H1 (cell line): ENCODE data around the gene ADGRL2. TPM values are rescaled to one million over a fixed set of nuclear protein-coding genes. Genes with fewer than 3 reads are reported as not detected.

ENCODE experiments used
- CTCF ChIA-PET: fragments of 300-600 bp; sonication (Branson Sonifier 250); formaldehyde crosslinking; loops from one replicate; lab custom pipeline; 2021; ENCODE audit not compliant: partially characterized antibody; lab: Charles Lee
- POLR2A ChIA-PET: fragments of 300-600 bp; sonication (Branson Sonifier 250); formaldehyde crosslinking; loops from one replicate; lab custom pipeline; 2021; ENCODE audit warnings: inconsistent platforms; ENCODE audit not compliant: partially characterized antibody; lab: Charles Lee
- DNase-seq, 2 experiments: peaks; one replicate each; pipeline versions ENCODE4 v3.0.0 to v3.0.0-alpha.2; 2010 to 2022; ENCODE audit warnings: low spot score in 2 of 2, low read depth in 1 of 2, mixed read lengths in 1 of 2
- FAIRE-seq: peaks from 2 replicates; lab custom pipeline; 2011; peaks lifted over from hg19 to GRCh38; lab: Jason Lieb, UNC
- H2AFZ ChIP-seq: 2 replicates; pipeline ENCODE4 v1.8.1; 2012; ENCODE audit warnings: low read length, inconsistent platforms
- H2AK5ac ChIP-seq: 2 replicates; pipeline ENCODE4 v1.6.1; 2013; ENCODE audit warnings: low read depth, low read length
- H2BK120ac ChIP-seq: replicated peaks from 2 replicates; pipeline ENCODE3; 2013; ENCODE audit warnings: low read depth, low read length, inconsistent platforms
- H2BK12ac ChIP-seq: 2 replicates; pipeline ENCODE4 v1.6.1; 2013; ENCODE audit warnings: low read depth, low read length
- H2BK15ac ChIP-seq: 2 replicates; pipeline ENCODE4 v1.6.1; 2013; ENCODE audit warnings: low read length
- H2BK20ac ChIP-seq: 2 replicates; pipeline ENCODE4 v1.6.1; 2013; ENCODE audit warnings: low read length
- H2BK5ac ChIP-seq: 2 replicates; pipeline ENCODE4 v1.6.1; 2013; ENCODE audit warnings: low read depth, low read length
- H3K14ac ChIP-seq: 2 replicates; pipeline ENCODE4 v1.6.1; 2013; ENCODE audit warnings: inconsistent platforms; ENCODE audit not compliant: insufficient read length
- H3K18ac ChIP-seq: 2 replicates; pipeline ENCODE4 v1.6.1; 2013; ENCODE audit warnings: low read length; ENCODE audit errors: extremely low read depth
- H3K23ac ChIP-seq: 2 replicates; pipeline ENCODE4 v1.6.1; 2013; ENCODE audit warnings: inconsistent platforms; ENCODE audit not compliant: insufficient read length
- H3K23me2 ChIP-seq: 2 replicates; pipeline ENCODE4 v1.6.1; 2013; ENCODE audit warnings: low read depth, low read length
- H3K27ac ChIP-seq: 2 replicates; pipeline ENCODE4 v1.6.1; 2011; ENCODE audit warnings: low read depth, low read length, inconsistent platforms
- H3K27me3 ChIP-seq, 4 experiments: replicated peaks in 1 of 4; 1 replicate in 1 of 4; 2 replicates in 3 of 4; pipeline versions ENCODE4 v1.6.1 to v1.8.1; 2011 to 2013; ENCODE audit warnings: low read length in 3 of 4, mild to moderate bottlenecking in 3 of 4, inconsistent platforms in 2 of 4, mixed read lengths in 2 of 4, moderate library complexity in 1 of 4; ENCODE audit not compliant: control insufficient read depth in 3 of 4, insufficient read depth in 3 of 4; ENCODE audit errors: extremely low read depth in 1 of 4
- H3K36me3 ChIP-seq, 4 experiments: 2 replicates each; pipeline versions ENCODE4 v1.6.1 to v1.8.1; 2011 to 2013; ENCODE audit warnings: mild to moderate bottlenecking in 4 of 4, low read length in 3 of 4, moderate library complexity in 2 of 4, control low read depth in 1 of 4, inconsistent platforms in 1 of 4; ENCODE audit not compliant: insufficient read depth in 4 of 4, control insufficient read depth in 2 of 4
- H3K4ac ChIP-seq: replicated peaks from 2 replicates; pipeline ENCODE3; 2013; ENCODE audit warnings: low read length, low read depth, mixed read lengths, inconsistent platforms; ENCODE audit not compliant: insufficient read length
- H3K4me1 ChIP-seq, 4 experiments: replicated peaks in 1 of 4; 1 replicate in 1 of 4; 2 replicates in 3 of 4; pipeline versions ENCODE4 v1.6.1 to v1.8.1; 2011 to 2013; ENCODE audit warnings: low read length in 3 of 4, inconsistent platforms in 2 of 4, mixed read lengths in 1 of 4; ENCODE audit not compliant: insufficient read depth in 4 of 4, control insufficient read depth in 3 of 4
- H3K4me2 ChIP-seq, 2 experiments: 2 replicates each; pipeline versions ENCODE4 v1.6.1 to v1.8.1; 2011 to 2013; ENCODE audit warnings: low read depth in 2 of 2, low read length in 2 of 2, control low read depth in 1 of 2, inconsistent platforms in 1 of 2, mild to moderate bottlenecking in 1 of 2; ENCODE audit not compliant: insufficient read depth in 1 of 2
- H3K4me3 ChIP-seq, 4 experiments: fragments of 200-600, 300-600 bp in 1 of 4; sonication (generic), shearing (Covaris generic), sonication (Bioruptor Twin) in 1 of 4; 2 replicates each; pipeline versions ENCODE4 v1.5.1 to v1.8.1; 2011 to 2016; ENCODE audit warnings: low read length in 4 of 4, low read depth in 3 of 4, control low read depth in 2 of 4, inconsistent platforms in 2 of 4, mild to moderate bottlenecking in 2 of 4, mixed read lengths in 1 of 4, moderate library complexity in 1 of 4; ENCODE audit not compliant: insufficient read depth in 2 of 4; ENCODE audit errors: extremely low read depth in 1 of 4
- H3K56ac ChIP-seq: replicated peaks from 2 replicates; pipeline ENCODE3; 2013; ENCODE audit warnings: low read depth, mild to moderate bottlenecking, mixed read lengths, low read length, inconsistent platforms; ENCODE audit not compliant: insufficient read length
- H3K79me1 ChIP-seq: 2 replicates; pipeline ENCODE4 v1.6.1; 2013; ENCODE audit warnings: low read depth, low read length, control low read depth
- H3K79me2 ChIP-seq, 2 experiments: 2 replicates each; pipeline versions ENCODE4 v1.6.1 to v1.8.1; 2012 to 2013; ENCODE audit warnings: low read length in 2 of 2, mild to moderate bottlenecking in 2 of 2, inconsistent platforms in 1 of 2; ENCODE audit not compliant: insufficient read depth in 2 of 2, control insufficient read depth in 1 of 2
- H3K9ac ChIP-seq, 4 experiments: replicated peaks in 1 of 4; 1 replicate in 1 of 4; 2 replicates in 3 of 4; pipeline versions ENCODE4 v1.6.1 to v1.8.1; 2011 to 2013; ENCODE audit warnings: low read depth in 3 of 4, low read length in 3 of 4, control low read depth in 2 of 4, mild to moderate bottlenecking in 2 of 4, moderate library complexity in 2 of 4, inconsistent platforms in 1 of 4; ENCODE audit errors: extremely low read depth in 1 of 4
- H3K9me3 ChIP-seq, 2 experiments: 2 replicates each; pipeline versions ENCODE4 v1.6.1 to v1.8.1; 2012 to 2013; ENCODE audit warnings: mild to moderate bottlenecking in 2 of 2, moderate library complexity in 2 of 2, control low read depth in 1 of 2, inconsistent platforms in 1 of 2, low read depth in 1 of 2, low read length in 1 of 2, mixed read lengths in 1 of 2; ENCODE audit not compliant: insufficient read depth in 2 of 2
- H4K20me1 ChIP-seq, 2 experiments: replicated peaks in 1 of 2; 2 replicates each; pipeline versions ENCODE3 to v1.8.1; 2011 to 2013; ENCODE audit warnings: inconsistent platforms in 2 of 2, low read length in 2 of 2, mild to moderate bottlenecking in 1 of 2; ENCODE audit not compliant: insufficient read depth in 2 of 2, control insufficient read depth in 1 of 2
- H4K5ac ChIP-seq: 2 replicates; pipeline ENCODE4 v1.6.1; 2013; ENCODE audit warnings: low read length, low read depth, mixed read lengths, inconsistent platforms; ENCODE audit not compliant: insufficient read length
- H4K8ac ChIP-seq: 2 replicates; pipeline ENCODE4 v1.8.0; 2013; ENCODE audit warnings: mild to moderate bottlenecking, moderate library complexity, low read length, inconsistent platforms; ENCODE audit not compliant: insufficient read depth; ENCODE audit errors: extremely low read depth
- H4K91ac ChIP-seq: replicated peaks from 2 replicates; pipeline ENCODE3; 2013; ENCODE audit warnings: low read length, mixed read lengths, inconsistent platforms; ENCODE audit not compliant: insufficient read length
- BRCA1 ChIP-seq: IDR thresholded peaks from 2 replicates; pipeline ENCODE4 v1.6.1; 2012; ENCODE audit warnings: low read depth, low read length, improper control_type of control experiment
- CBX8 ChIP-seq: fragments of 300-800, 300-1000 bp; sonication (generic); IDR thresholded peaks from 2 replicates; pipeline ENCODE4 v1.7.1; 2016; ENCODE audit warnings: low read depth, low read length, borderline replicate concordance
- CTBP2 ChIP-seq: IDR thresholded peaks from 2 replicates; pipeline ENCODE4 v1.7.0; 2011; ENCODE audit warnings: borderline replicate concordance, mild to moderate bottlenecking, moderate library complexity, mixed read lengths, low read length; ENCODE audit not compliant: insufficient read depth, insufficient read length
- EP300 ChIP-seq, 2 experiments: IDR thresholded peaks; 1 replicate in 1 of 2; 2 replicates in 1 of 2; pipeline ENCODE4 v1.6.1; 2011 to 2012; ENCODE audit warnings: low read depth in 2 of 2, low read length in 2 of 2, mild to moderate bottlenecking in 2 of 2, borderline replicate concordance in 1 of 2, inconsistent platforms in 1 of 2, moderate library complexity in 1 of 2
- EZH2 ChIP-seq: fragments of 200-600 bp; sonication (generic); IDR thresholded peaks from 2 replicates; pipeline ENCODE4 v1.7.1; 2012; ENCODE audit warnings: low read depth, mild to moderate bottlenecking, moderate library complexity, low read length, inconsistent platforms; ENCODE audit not compliant: severe bottlenecking
- HDAC2 ChIP-seq, 2 experiments: fragments of 300-600 bp in 1 of 2; sonication (generic) in 1 of 2; IDR thresholded peaks; 2 replicates each; pipeline ENCODE4 v1.6.1; 2011 to 2012; ENCODE audit warnings: low read depth in 2 of 2, low read length in 2 of 2, mild to moderate bottlenecking in 2 of 2, moderate library complexity in 2 of 2, borderline replicate concordance in 1 of 2, inconsistent platforms in 1 of 2
- KDM4A ChIP-seq: IDR thresholded peaks from one replicate; pipeline ENCODE4 v1.7.1; 2012; ENCODE audit warnings: low read depth, mild to moderate bottlenecking, moderate library complexity, low read length, inconsistent platforms; ENCODE audit not compliant: severe bottlenecking
- WGBS, 2 experiments: shearing (Covaris generic) in 1 of 2; methylation state at CpG; one replicate each; pipeline versions ENCODE4 v1.1.6 to v1.1.7; 2013 to 2015; ENCODE audit warnings: low lambda C conversion rate in 2 of 2, mixed read lengths in 2 of 2, inconsistent platforms in 1 of 2, low coverage in 1 of 2, missing lambda C conversion rate in 1 of 2; ENCODE audit not compliant: insufficient replicate concordance in 2 of 2, insufficient coverage in 1 of 2, insufficient read length in 1 of 2; ENCODE audit errors: extremely low coverage in 1 of 2, missing lambda C conversion rate in 1 of 2; 5-methylcytosine and 5-hydroxymethylcytosine counted together
- polyA plus RNA-seq, 7 experiments: library from polyadenylated mRNA; depleted of rRNA in 3 of 7; stranded (reverse) in 5 of 7; unstranded in 2 of 7; fragments of >200 nt in 5 of 7; fragments of 200-250 nt in 2 of 7; gene quantifications; 1 replicate in 5 of 7; 2 replicates in 1 of 7; 4 replicates in 1 of 7; pipeline versions ENCODE4 v1.2.1 to v1.2.3, GENCODE V29; 2011 to 2013; ENCODE audit warnings: missing spikeins in 2 of 7, mixed read lengths in 2 of 7
- total RNA-seq: library from RNA; stranded (reverse); fragmentation: NEBNext Ultra II Directional; extraction: Animal tissue kit (Norgen Biotek cat#: 25700); gene quantifications from 2 replicates; pipeline ENCODE4 v1.2.1, GENCODE V29; 2021

The ADGRL2 gene
- total and polyA plus RNA-seq, 2 of the 8 experiments (the other 6 are each of a cell fraction or from before 2014, with no cell fraction given): 113 to 124 TPM

DNA sequence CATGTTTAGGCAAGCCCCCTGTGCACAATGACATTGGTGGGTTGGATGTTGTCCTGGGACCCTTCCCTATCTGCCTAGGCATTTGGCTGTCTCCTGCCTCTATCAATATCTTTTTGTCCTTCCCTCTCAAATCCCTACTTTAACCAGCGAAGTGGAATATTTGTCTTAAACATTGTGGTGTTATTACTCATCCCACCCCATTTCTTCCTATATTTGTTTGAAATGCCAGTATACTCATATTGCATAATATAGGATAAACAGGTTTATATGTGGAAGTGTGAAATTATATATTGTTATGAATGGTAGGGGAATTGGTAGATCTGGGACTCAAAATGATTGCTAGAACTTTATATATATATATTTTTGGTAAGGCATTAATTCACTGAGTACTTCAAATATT, 80.0 kb downstream of the ADGRL2 start:
- no peak for TF ChIP-seq CTBP2
- TF ChIP-seq HDAC2 (IDR thresholded peaks at IDR 0.05; ENCODE audit: borderline replicate concordance in 1 of 2, low read depth in 2 of 2, low read length in 2 of 2): no peak
- no peak for TF ChIP-seq KDM4A
- no peak for TF ChIP-seq CBX8
- TF ChIP-seq EP300 (IDR thresholded peaks at IDR 0.05; ENCODE audit: borderline replicate concordance in 1 of 2, low read depth in 2 of 2, low read length in 2 of 2): no peak
- TF ChIP-seq BRCA1: no peak
- no peak for TF ChIP-seq EZH2
- no peak overlapping the region for H2BK20ac ChIP-seq
- H4K5ac ChIP-seq: no peak overlapping the region
- peaks cover 3 to 98% of the 10 kb centered on the region in 2 experiments; a peak in 3 of 4 replicates for H3K79me2 ChIP-seq
- no peak overlapping the region for H2BK120ac ChIP-seq
- H4K91ac ChIP-seq: no peak overlapping the region
- peaks cover 0 to 3% (median 0%) of the 10 kb centered on the region in 4 experiments; a peak in 1 of 8 replicates for H3K36me3 ChIP-seq
- peaks cover 0 to 2% of the 10 kb centered on the region in 2 experiments for H4K20me1 ChIP-seq
- DNase-seq: no peak
- no peak overlapping the region for H2AFZ ChIP-seq
- CTCF ChIA-PET: no interaction called here
- no peak overlapping the region for H3K14ac ChIP-seq
- H3K4me2 ChIP-seq: no peak overlapping the region
- no peak overlapping the region for H3K27ac ChIP-seq
- peaks cover 0 to 7% (median 3%) of the 10 kb centered on the region in 4 experiments; a peak in 3 of 7 replicates for H3K4me1 ChIP-seq
- H3K9me3 ChIP-seq: no peaks in the 10 kb centered on the region
- no peak overlapping the region for H2AK5ac ChIP-seq
- no peak overlapping the region for H4K8ac ChIP-seq
- no peak overlapping the region for H3K18ac ChIP-seq
- no peak for FAIRE-seq
- WGBS, 2 experiments: 92% methylated on average over 1 of the region's 1 CpG; no CpG with 5 or more reads in 1 of the 2 experiments
- H3K23ac ChIP-seq: no peak overlapping the region
- POLR2A ChIA-PET: interaction anchor here (1.1 kb wide), 1 partner anchor 19 kb away, joined by 4 read pairs; no protein-coding TSS in a partner anchor
- H3K4ac ChIP-seq: no peak overlapping the region
- no peak overlapping the region for H2BK15ac ChIP-seq
- H3K9ac ChIP-seq: no peak overlapping the region
- H3K79me1 ChIP-seq: peaks cover 3% of the 10 kb centered on the region; the same call in 1 of the 2 replicates
- H3K23me2 ChIP-seq: no peaks in the 10 kb centered on the region
- no peak overlapping the region for H2BK12ac ChIP-seq
- H2BK5ac ChIP-seq: no peak overlapping the region; the same call in 1 of the 2 replicates
- H3K4me3 ChIP-seq: no peak overlapping the region
- no peaks in the 10 kb centered on the region for H3K27me3 ChIP-seq
- H3K56ac ChIP-seq: no peak overlapping the region
